ENCODE results near the gene RND3.

The RND3 gene

GRCh38 chr2:150494234-150494945 is 6.9 kb upstream of the RND3 start:
- no peak for DNase-seq (ENCODE audit: low read depth in 1 of 2, low spot score in 1 of 2)

- DNase-seq (ENCODE audit: low read depth in 1 of 2, low spot score in 1 of 2) = no peak
Measured at GRCh38 chr2:150491943-150492342, 4.5 kb upstream of the RND3 start.

GRCh38 chr2:150491430-150491829 is 4.0 kb upstream of the RND3 start:
- DNase-seq (ENCODE audit: low read depth in 1 of 2, low spot score in 1 of 2) = no peak

GRCh38 chr2:150490466-150490865 is 3.0 kb upstream of the RND3 start:
- no peak for DNase-seq (ENCODE audit: low read depth in 1 of 2, low spot score in 1 of 2)

- no peak for DNase-seq (ENCODE audit: low read depth in 1 of 2, low spot score in 1 of 2)
Measured at GRCh38 chr2:150486539-150487484, 655 bp downstream of the RND3 start.

GRCh38 chr2:150485871-150486538 is 1.5 kb downstream of the RND3 start:
- DNase-seq (ENCODE audit: low read depth in 1 of 2, low spot score in 1 of 2) = no peak

- DNase-seq (ENCODE audit: low read depth in 1 of 2, low spot score in 1 of 2) = no peak
Measured at GRCh38 chr2:150485114-150485870, 2.2 kb downstream of the RND3 start.

- no peak for DNase-seq (ENCODE audit: low read depth in 1 of 2, low spot score in 1 of 2)
Measured at GRCh38 chr2:150484461-150485021, 2.9 kb downstream of the RND3 start.

GRCh38 chr2:150484006-150484405 is 3.5 kb downstream of the RND3 start:
- DNase-seq (ENCODE audit: low read depth in 1 of 2, low spot score in 1 of 2) = no peak

- DNase-seq (ENCODE audit: low read depth in 1 of 2, low spot score in 1 of 2) = no peak
Measured at GRCh38 chr2:150483532-150483931, 3.9 kb downstream of the RND3 start.

GRCh38 chr2:150482667-150483400 is 4.6 kb downstream of the RND3 start:
- no peak for DNase-seq (ENCODE audit: low read depth in 1 of 2, low spot score in 1 of 2)

GRCh38 chr2:150482111-150482510 is 5.4 kb downstream of the RND3 start:
- no peak for DNase-seq (ENCODE audit: low read depth in 1 of 2, low spot score in 1 of 2)

GRCh38 chr2:150480971-150481830 is 6.3 kb downstream of the RND3 start:
- DNase-seq (ENCODE audit: low read depth in 1 of 2, low spot score in 1 of 2) = no peak

- DNase-seq (ENCODE audit: low read depth in 1 of 2, low spot score in 1 of 2) = no peak
Measured at GRCh38 chr2:150480241-150480640, 7.2 kb downstream of the RND3 start.

- no peak for DNase-seq (ENCODE audit: low read depth in 1 of 2, low spot score in 1 of 2)
Measured at GRCh38 chr2:150479075-150479915, 8.2 kb downstream of the RND3 start.

- DNase-seq (ENCODE audit: low read depth in 1 of 2, low spot score in 1 of 2) = no peak
Measured at GRCh38 chr2:150478200-150478974, 9.1 kb downstream of the RND3 start.

GRCh38 chr2:150477347-150477746 is 10.1 kb downstream of the RND3 start:
- DNase-seq (ENCODE audit: low read depth in 1 of 2, low spot score in 1 of 2) = no peak

Measured in stimulated activated CD4-positive, alpha-beta T cell treated with anti-CD3 and anti-CD28 coated beads, Interleukin-15, amount 100 ng/mL, for 1 hour (primary cell).